GM10266 (cell line): Measurements from ENCODE around the gene CEP57.

ENCODE experiments used
- DNase-seq: peaks from one replicate; pipeline ENCODE4 v3.0.0; 2012; ENCODE audit errors: extremely low spot score
- CTCF ChIP-seq: IDR thresholded peaks from 2 replicates; pipeline ENCODE4 v1.5.1; 2012; ENCODE audit warnings: mild to moderate bottlenecking, low read depth; ENCODE audit not compliant: control insufficient read depth, insufficient read depth; ENCODE audit errors: missing control alignments

The CEP57 gene

GRCh38 chr11:95767498-95767897 is 22.8 kb upstream of the CEP57 start:
- no peak for TF ChIP-seq CTCF
- DNase-seq: no peak

- no peak for TF ChIP-seq CTCF
- no peak for DNase-seq
Measured at GRCh38 chr11:95768521-95768920, 21.8 kb upstream of the CEP57 start.

DNA sequence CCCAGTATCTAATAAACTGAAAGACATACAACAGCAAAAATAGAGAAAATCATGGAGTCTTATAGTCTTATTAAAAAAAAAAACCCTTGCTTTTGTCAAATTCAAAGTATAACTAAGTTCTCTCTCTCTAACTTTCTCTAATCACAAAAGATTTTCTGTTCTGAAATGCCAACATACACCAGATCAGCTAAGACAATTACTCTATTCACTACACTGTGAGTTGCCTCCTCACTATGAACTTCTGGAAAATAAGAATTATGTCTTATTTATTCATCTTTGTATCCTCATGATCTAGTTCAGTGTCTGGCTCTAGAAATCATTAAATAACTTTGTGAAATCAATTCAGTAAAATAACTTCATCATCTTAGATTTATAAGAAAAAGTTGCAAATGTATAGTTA is 13.4 kb upstream of the CEP57 start:
- no peak for DNase-seq
- no peak for TF ChIP-seq CTCF

- no peak for TF ChIP-seq CTCF
- no peak for DNase-seq
Measured at GRCh38 chr11:95778699-95779098, 11.6 kb upstream of the CEP57 start.

- TF ChIP-seq CTCF: no peak
- DNase-seq: no peak
Measured at GRCh38 chr11:95780544-95780943, 9.8 kb upstream of the CEP57 start.

DNA sequence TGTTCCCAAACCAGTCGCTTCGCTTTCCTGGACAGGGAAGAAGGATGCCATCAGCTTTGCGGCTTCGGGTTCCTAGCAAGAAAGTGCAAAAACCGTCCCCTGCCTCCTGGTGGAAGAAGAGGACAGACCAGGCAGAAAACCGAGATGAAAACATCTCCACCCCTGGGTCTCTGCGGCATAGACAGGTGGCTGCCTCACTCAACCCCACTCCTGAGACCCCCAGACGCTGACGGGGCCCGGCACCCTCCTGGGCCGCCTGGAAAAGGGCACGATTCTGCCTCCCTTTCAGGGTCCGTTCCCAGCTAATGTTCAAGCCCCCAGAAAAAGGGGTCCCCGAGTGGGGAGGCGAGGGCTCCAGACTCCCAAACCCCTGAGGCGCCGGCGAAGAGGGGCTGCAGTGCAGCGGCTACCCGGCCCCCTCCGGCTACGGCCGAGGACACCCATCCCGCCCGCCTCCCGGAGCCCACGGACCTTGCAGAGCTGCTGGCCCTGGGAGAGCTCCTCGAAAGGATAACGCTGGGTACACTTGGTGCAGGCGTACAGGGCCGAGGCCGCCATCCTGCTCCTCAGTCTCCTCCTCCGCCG is 1.3 kb upstream of the CEP57 start:
- DNase-seq: peak; percentile 15
- no peak for TF ChIP-seq CTCF

GRCh38 chr11:95789506-95790122 is 684 bp upstream of the CEP57 start, which contains the start of gene FAM76B:
Gene FAM76B (minus strand): TSS chr11:95789782. CDS start chr11:95789478, 304 bp downstream.
- peak; percentile 91 for DNase-seq
- no peak for TF ChIP-seq CTCF
